Fibroblast of skin of abdomen (primary cell): ENCODE results near the gene OR2T33. TPM values are rescaled to one million over a fixed set of nuclear protein-coding genes. Genes with fewer than 3 reads are reported as not detected.
"Not testable (repeated sequence)": the region's sequence is repeated elsewhere in the genome, so short reads cannot be mapped to it uniquely, and the experiment has no call there.

Experiments used
- DNase-seq: peaks from one replicate; pipeline ENCODE4 v3.0.0-alpha.2; 2013
- polyA plus RNA-seq, 2 experiments: library from polyadenylated mRNA; unstranded; fragments of 120-200 nt; gene quantifications; one replicate each; pipeline ENCODE4 v1.2.1, GENCODE V29; 2013; ENCODE audit not compliant: insufficient read length in 2 of 2

OR2T33 gene
- polyA plus RNA-seq (2013, experiment 1 of 2; ENCODE audit: insufficient read length): not detected
- not detected for polyA plus RNA-seq (2013, experiment 2 of 2; ENCODE audit: insufficient read length)

GRCh38 chr1:248277876-248278275 lies at the start of gene OR2T33:
Gene OR2T33, minus strand, starts transcription at chr1:248277976. Its CDS starts 4,162 bp downstream, at chr1:248273814.
- no peak for DNase-seq

- DNase-seq: no peak
These were observed 46.7 kb upstream of the OR2T33 start, which contains the start of gene OR2M7 for GRCh38 chr1:248324468-248324867. Gene OR2M7, minus strand, starts transcription at chr1:248324568. Its CDS starts 0 bp downstream, at chr1:248324568.

GRCh38 chr1:248316796-248317195 lies 39.0 kb upstream of the OR2T33 start:
- no peak for DNase-seq

GRCh38 chr1:248306740-248307139 lies 29.0 kb upstream of the OR2T33 start:
- DNase-seq: not testable (repeated sequence)

- no peak for DNase-seq
These were observed 28.3 kb upstream of the OR2T33 start for GRCh38 chr1:248306103-248306502.

- not testable (repeated sequence) for DNase-seq
These were observed 27.9 kb upstream of the OR2T33 start for GRCh38 chr1:248305672-248306071.

GRCh38 chr1:248303324-248303723 lies 25.5 kb upstream of the OR2T33 start, which contains the start of gene OR2T12:
Gene OR2T12, minus strand, starts transcription at chr1:248303424. Its CDS starts 7,846 bp downstream, at chr1:248295578.
- no peak for DNase-seq

GRCh38 chr1:248288391-248288790 lies 10.6 kb upstream of the OR2T33 start:
- DNase-seq: no peak

- DNase-seq: not testable (repeated sequence)
These were observed 4.6 kb downstream of the OR2T33 start for GRCh38 chr1:248273225-248273624.

- no peak for DNase-seq
These were observed 9.6 kb downstream of the OR2T33 start for GRCh38 chr1:248268178-248268577.

GRCh38 chr1:248259309-248259708 lies 18.5 kb downstream of the OR2T33 start:
- DNase-seq: not testable (repeated sequence)

- DNase-seq: no peak
These were observed 34.6 kb downstream of the OR2T33 start for GRCh38 chr1:248243204-248243603.

GRCh38 chr1:248239478-248239877 lies 38.3 kb downstream of the OR2T33 start:
- no peak for DNase-seq

- DNase-seq: no peak
These were observed 46.7 kb downstream of the OR2T33 start, which contains the start of gene OR2M4 for GRCh38 chr1:248231117-248231516. Gene OR2M4, plus strand, starts transcription at chr1:248231417. Its CDS starts 7,512 bp downstream, at chr1:248238929.

- no peak for DNase-seq
These were observed 48.3 kb downstream of the OR2T33 start for GRCh38 chr1:248229360-248229908.

- DNase-seq: no peak
These were observed 52.2 kb downstream of the OR2T33 start for GRCh38 chr1:248225537-248225936.
